GM21447 (cell line): ENCODE measurements around the gene VPS39.
A peak's percentile ranks its signal among the peaks of the same experiment; 100 is the strongest.

ENCODE experiments used
- ATAC-seq: cut with Tn5 transposase; IDR thresholded peaks from one replicate; pipeline ENCODE4 v1.9.1; 2021; ENCODE audit not compliant: unreplicated experiment

Gene VPS39

DNA sequence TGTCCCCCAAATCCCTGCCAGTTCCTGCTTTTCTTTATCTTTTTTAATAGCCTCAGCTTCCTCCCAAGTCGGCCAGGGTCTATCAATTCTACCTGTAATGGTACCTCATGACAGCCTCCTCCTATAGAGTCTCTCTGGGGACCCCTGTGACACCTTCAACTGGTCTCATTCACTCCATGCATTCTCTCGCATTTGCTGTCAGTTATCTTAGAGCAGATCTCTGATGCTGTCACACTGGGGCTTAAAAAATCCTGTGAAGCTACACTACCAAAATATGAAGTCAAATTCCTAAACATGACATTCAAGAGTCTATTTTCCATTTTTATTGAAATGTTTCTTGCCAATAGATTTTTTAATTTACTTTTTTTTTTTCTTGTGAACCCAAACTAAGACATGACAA, 5.5 kb downstream of the VPS39 start:
- ATAC-seq = no peak

DNA sequence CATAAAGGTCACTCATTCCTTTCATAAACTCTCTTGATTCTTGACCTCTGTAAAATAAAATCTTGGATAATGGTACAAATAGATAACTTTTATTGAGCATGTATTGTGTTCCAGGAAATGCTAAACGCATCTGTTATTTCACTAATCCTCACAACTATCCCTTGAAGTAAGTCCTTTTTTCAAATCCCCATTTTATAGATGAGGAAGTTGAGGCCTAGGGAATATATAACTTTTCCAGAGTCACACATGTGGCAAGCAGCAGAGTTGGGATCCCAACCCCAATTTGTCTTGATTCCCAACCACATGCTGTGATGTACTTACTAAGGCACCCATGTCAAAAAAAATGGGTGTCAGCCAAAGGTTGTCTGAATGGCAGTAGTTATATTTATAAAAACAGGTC, 6.3 kb downstream of the VPS39 start:
- ATAC-seq = no peak

DNA sequence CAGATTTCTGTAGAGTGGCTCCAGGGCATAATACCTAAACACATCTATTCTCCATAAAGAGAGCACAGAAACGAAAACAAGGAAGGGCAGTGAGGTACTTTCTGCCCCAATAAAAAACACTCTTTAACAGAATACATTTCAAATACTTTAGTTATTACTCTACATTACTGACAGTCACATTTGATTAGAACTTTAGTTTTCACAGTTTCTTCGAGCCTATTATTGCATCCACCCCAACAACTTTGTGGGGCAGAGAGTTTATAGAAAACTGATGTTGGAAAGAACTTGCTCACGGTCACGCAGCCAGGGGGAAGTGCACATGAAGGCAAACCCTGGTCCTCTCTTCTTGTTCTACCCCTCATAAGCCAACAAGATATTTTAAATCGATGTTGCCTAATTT, 9.0 kb downstream of the VPS39 start:
- no peak for ATAC-seq

DNA sequence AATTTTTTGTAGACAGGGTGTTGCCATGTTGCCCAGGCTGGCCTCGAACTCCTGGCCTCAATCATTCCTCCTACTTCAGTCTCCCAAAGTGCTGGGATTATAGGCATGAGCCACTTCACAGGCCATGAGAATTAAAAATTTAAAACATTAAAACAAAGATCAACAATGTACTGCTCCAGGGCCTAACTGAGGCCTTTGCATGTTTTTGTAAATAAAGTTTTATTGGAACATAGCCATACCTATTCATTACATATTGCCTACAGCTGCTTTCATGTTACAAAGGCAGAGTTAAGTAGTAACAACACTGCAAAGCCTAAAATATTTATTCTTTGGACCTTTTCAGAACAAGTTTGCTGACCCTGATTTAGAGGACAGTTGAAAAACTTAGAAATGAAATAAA, 9.6 kb downstream of the VPS39 start:
- no peak for ATAC-seq

DNA sequence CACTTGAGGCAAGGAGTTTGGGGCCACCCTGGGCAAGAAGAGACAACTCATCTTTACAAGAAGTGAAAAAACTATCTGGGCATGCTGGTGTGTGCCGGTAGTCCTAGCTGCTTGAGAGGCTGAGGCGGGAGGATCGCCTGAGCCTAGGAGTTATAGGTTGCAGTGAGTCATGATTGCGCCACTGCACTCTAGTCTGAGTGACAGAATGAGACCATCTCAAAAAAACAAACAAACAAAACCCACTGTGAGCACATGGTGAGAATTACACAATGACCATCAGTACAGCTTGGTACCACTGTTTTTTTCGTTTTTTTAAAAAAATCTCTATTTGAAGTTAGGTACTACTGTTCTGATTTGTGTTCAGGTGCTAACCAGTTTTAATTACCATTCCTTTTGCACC, 13.6 kb downstream of the VPS39 start:
- ATAC-seq = no peak

DNA sequence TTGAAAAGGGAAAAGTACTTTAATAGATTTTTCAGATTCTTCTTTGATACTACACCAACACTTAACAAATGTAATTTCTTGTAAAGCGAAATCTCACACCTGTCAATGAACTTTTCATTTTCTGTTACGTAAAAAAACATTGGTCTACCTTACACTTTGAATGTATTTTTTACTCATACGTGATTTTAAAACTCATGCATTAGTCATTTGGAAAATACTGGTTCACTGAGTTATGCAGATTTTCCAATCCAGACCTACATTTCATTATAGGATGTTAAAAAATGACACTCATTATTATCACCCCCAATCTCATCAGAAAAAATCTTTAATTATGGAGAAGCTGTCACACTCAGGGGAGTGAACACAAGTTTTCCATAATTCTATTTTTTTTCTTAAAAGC, 14.7 kb downstream of the VPS39 start:
- no peak for ATAC-seq

DNA sequence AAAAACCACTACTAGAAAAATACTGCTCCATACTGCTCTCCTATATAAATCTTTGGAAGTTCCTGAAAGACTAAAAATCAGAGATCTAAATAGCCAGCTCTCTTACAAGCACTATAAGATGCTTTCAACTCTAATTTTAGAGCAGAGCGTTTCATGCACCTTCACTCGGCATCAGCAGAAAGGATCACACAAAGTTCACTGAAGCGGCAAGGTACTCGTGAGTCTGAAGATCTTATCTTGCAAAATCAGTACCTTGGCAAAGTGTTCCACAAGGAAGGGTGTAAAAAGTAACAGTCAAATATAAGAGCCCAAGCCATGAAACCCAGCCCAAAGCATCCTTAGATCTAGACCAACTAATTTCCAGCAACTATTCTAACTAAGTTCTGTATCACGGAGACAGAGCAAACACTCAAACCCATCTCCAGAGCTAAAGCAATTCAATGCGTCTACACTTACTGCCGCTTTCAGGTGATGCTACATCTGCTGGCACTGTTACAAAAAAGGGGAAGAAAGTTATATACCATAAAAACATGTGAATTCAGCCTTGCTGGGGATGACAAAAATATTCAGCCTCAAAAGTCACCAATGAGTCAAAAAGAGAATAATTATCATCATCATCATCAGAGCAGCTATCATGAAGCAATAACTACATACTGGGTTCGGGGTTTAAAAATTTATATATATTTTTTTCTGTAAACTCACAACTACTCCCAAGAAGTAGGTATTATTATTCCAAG, 16.3 kb downstream of the VPS39 start:
- peak; percentile 51 for ATAC-seq

DNA sequence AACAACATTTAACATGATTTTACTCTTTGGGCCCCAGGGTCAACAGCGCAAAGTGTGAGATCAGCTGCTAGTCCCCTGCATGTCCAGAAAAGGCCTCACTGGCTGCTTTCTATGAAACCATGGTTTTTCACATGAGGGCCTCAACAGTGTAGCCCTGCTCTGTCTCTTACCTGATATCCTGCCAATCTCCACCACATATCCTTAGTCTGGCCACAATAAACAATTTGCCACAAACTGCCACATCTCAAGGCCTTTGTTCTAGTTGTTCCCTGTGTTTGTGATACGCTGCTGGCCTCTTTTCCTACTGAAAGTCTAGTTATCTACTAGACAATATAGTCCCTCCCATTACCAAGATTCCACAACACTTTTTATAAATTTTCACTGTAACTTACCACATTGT, 17.7 kb downstream of the VPS39 start:
- ATAC-seq = no peak

DNA sequence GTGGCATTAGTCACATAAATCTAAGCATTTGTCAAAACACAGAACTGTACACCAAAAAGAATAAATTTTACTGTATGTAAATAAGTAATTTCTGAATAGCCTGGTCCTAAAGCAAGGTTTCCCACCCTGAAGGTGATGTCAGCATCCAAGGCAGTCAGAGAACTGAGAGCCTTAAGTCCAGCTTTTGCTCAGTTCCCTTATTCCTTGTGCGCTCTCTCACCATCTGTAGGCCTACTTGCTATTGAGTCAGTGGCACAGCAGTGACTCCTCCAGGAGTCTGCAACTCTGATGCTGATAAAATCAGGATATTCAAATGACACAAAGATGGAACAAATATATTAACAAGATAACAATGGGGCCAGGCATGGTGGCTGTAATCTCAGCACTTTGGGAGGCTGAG, 22.3 kb downstream of the VPS39 start:
- ATAC-seq = no peak

DNA sequence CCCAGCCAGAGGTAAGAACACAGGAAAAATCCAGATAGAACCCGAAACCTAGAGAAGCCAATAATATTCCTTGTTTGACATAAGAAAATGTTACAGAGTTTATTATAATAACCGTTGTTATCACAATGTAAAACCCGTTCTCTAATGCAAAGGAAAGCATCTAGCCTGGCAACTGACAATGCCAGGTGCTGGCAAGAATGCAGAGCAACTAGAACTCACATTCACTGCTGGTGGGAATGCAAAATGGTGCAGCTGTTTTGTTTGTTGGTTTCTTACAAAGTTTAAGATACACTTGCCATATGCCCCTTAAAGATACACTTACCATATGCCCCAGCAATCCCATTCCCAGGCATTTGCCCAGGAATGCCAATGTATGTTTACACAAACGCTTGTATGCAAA, 23.4 kb downstream of the VPS39 start:
- no peak for ATAC-seq

DNA sequence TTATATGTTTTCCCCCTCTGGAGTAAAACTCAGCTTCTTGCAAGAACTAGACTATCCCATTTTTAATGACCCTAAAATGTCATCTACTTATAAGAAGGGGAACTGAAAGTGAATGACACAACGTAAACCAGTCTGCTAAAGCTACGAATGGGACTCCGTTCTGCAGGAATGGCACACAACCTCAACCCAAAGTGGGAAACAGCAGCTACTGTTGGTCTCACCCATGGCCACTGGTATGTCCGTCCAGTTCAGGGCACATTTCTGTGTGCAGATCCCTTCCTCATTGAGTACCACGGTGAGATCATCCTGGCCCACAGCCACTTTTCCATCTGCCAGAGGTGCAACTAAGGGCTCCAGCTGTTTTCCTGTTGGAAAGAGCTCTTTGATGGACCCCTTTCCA, 23.8 kb downstream of the VPS39 start:
- no peak for ATAC-seq

DNA sequence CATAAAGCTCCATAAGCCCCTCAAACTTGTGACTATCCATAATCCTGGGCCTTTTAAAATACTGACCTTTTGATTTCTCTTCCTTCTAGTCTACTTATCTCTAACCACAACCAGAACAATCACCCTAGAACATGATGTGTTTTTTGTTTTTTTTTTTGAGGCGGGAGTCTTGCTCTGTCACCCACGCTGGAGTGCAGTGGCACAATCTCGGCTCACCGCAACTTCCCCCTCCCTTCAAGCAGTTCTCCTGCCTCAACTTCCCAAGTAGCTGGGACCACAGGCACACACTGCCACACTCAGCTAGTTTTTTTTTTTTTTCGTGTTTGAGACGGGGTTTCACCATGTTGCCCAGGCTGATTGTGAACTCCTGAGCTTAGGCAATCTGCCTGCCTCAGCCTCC, 25.1 kb downstream of the VPS39 start:
- ATAC-seq = no peak

DNA sequence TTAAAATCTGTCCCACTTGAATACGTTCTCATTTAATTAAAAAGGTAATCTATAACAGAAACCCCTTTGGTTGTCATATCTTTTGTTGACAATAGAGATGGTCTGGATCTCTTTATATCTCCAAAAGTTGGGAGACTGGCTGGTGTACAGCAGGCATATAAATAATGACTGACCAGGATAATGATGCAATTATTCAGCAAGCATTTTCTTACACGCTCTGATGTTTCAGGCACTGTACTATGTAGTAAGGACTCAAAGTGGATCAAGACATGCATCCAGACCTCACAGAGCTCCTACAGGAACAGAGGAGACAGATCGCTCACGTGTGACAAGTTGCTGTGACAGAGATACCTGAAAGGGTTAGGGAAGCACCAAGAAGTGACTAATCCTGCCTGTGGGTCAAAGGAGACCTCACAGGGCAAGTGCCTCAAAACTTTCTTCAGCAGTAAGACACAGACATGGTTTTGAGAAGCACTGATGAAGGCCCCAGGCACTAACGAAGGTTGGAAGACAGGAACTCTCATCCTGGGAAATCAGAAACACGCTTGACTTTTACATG, 25.7 kb downstream of the VPS39 start:
- ATAC-seq = no peak

DNA sequence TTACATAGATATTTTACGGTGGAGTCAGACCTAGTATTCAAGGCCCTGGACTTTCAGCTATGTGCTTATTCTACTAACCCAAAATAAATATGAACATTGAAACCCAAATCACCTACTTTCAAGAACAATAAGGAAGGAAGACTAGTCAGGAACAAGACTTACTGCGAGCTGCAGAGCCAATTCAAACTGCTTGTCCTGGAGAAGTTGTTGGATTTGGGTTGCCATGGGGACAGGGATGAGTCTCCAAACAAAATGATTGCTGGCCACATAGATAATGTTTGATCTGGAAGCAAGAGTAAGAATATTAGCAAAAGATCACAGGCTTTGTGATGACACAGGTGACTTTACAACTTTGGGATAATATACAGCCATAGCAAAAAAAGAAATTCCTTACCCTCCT, 30.0 kb downstream of the VPS39 start:
- ATAC-seq = no peak

DNA sequence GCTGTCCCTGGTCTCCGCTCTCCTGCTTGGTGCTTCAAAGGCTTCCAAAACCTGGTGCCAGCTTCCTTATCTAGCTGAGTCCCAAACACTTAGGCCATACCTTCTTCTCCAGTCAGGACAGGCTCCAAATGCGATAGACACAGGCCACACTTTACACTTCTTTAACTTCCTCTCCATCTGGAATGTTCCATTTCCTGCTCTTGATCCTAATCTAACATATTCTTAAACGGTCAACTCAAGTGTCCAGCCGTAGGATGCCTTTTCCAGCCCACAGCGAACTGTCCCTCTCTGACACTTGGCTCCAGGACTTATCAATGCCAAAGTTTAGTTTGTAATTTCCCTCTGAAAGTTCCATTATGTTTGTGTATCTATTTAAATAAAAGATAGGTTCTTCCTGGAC, 32.4 kb downstream of the VPS39 start:
- ATAC-seq = no peak

DNA sequence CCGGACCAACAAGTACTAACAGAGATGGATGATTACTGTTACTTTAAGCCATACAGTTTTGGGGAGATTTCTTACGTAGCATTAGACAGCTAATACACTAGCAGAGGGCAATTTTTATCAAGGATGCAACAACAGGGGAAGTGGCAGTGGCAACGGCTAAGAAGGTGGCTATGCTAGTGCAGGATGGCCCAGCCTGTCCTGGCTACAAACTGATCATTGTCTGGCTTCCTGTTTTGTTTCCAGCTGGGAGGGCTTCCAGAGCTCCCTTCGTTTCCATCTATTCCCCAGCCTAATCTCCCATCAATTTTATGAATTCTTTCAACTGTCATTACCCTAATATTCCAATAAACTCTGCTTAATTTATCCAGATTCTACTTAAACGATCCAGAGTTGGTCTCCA, 35.6 kb downstream of the VPS39 start:
- ATAC-seq = no peak

DNA sequence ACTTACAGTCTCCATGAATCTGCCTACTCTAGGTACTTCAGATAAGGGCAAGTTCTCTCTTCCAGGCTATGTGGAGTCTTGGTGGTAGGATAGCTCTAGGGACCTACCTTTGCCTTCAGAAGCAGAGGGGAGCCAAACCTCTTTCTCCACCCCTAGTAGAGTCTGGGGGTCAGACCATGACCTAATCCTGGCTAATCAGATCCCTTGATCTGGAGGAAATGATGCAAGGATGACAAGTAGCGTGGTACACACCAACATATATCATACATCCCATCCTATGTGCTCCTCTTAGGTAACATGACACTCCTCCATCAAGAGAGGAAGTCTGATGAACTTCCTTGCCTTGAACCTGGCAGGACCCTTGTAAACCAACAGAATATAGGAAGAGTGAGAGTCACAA, 36.3 kb downstream of the VPS39 start:
- no peak for ATAC-seq

DNA sequence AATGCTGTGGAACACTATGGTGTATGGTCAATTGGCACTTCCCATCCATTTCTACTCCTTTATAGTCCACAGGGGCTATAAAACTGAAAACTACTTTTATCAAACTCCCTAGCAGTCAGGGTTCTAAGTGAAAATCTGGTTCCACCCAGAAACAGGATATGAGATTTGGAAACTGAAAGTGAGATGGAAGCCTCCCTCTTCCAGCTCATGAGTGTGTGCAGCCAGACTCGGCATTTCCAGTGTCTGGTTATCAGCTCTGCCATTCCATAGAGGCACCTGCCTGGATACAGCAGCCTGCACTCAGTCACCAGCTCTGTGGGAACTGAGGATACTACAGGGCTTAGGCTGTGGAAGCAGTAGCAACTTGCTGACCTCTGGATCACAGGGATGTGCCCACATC, 37.0 kb downstream of the VPS39 start:
- ATAC-seq = no peak

DNA sequence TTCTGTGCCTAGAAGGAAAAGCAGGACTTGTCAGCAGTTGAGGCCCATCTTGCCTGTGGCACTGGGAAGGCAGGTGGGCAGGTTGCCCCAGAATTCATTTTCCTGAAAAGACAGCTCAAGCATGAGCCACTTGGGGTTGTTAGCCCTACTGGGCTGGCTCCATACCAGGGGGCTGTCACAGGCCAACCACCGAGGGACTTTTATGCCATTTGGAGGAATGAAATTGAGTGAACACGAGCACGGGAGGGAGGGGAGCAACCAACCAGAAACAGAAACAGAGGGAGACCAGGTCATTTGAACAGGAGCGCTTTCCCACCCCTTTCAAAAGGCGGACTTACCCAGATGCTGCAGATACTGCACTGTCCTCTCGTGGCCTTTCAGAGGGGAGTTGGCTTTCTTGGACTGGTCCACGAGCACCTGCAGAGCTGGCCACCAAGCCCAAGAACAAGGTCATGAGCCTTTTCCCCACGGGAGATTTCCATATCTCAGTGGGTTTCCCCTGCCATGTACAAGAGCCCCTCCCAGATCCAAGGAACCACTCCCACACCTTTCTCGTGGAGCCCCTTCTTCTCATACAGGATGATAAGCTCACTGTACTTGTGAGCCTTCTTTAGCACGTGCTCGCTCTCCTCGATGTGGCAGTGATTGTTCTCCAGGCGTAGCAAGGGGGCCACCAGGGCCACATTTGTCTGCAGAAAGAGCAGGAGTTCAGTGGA, 41.7 kb downstream of the VPS39 start:
- no peak for ATAC-seq

DNA sequence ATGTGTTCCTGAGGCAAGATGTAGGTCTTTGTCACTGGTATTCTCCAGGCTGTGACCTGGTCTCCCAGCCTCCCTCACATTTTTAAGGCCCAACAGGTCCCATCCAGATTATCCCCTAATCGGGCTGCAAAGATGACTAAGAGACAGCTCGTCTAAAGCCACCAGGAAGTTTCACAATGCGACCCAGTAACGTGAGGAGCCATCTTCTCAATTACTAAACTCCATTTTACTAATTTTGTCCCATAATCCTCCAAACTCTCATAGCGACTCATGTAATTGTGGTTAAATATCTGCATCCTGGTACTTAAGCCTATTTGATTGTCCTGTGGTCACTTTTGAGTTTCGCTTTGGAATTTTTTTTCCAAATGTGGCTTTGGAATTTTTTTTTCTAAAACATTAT, 43.0 kb downstream of the VPS39 start:
- no peak for ATAC-seq

DNA sequence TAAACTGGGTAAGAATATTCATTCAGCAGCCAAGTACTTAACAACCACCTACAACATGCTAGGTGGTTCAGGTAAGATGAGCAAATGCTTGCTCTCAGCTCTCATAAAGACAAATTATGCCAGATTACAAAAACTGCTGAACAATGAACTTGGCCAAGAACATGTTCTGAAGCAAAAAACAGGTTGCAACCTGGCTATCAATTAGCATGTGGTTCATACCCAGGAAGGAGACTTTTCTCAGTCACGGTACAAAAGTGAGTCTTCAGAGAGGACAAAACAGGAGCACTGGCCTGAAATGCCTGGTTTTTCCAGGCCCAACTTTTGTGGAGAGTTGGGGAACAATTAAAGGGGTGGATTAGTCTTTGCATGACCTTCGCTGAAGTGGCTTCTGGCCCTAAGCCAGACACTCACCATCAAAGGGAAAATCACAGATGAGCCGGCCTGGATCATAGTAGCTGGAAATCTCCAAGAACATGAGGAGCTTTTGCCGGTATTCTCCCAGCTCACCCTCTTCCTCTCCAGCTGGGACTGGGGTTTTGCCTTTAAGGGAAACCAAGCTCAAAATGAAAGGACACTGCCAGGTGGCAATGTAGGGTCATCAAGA, 44.1 kb downstream of the VPS39 start:
- no peak for ATAC-seq

DNA sequence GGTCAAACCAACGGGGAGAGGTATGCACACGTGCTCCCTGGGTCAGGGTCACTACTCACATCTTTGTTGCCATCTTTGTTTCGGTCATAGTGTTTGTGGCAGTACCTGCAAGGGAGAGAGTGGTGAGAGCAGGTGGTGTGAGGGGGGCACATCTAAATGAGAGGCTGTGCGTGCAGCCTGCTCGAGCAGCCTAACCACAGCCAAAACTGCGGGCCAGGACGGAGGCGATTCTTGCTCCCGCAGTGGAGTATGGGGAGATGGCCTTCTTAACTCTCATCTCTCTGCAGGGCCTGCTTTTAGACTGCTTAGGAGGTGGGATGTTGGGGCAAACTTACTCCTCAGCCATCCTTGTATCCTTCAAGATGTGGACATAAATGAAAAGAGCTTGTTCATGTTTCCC, 44.8 kb downstream of the VPS39 start:
- ATAC-seq = no peak
